ENCODE data around the gene BCL2. TPM values are rescaled to one million over a fixed set of nuclear protein-coding genes. Genes with fewer than 3 reads are reported as not detected.

Gene BCL2
- total RNA-seq, 1 experiment from 2014 or later: 2.5 TPM

GRCh38 chr18:63245600-63245999 lies 74.0 kb downstream of the BCL2 start:
- intact Hi-C loops (cut with micrococcal nuclease): no loop called here
- ATAC-seq (no peak), DNase-seq (ENCODE audit: low read depth, low spot score) (no peak)
- CTCF ChIA-PET: no interaction called here
- H3K4me1 ChIP-seq (ENCODE audit: control insufficient read depth in 1 of 2, insufficient read depth in 2 of 2, low read length in 2 of 2): no peaks in the 10 kb centered on the region
- H3K4me3 ChIP-seq (replicated peaks in 1 of 2; ENCODE audit: low read depth in 1 of 2, low read length in 2 of 2): no peak overlapping the region
- H3K27ac ChIP-seq (ENCODE audit: low read depth, low read length): no peak overlapping the region
- H3K9me2 ChIP-seq (ENCODE audit: insufficient read depth): no peaks in the 10 kb centered on the region
- RAD21 ChIA-PET (ENCODE audit: low non-redundant PET in 1 of 2, low total read pairs in 2 of 2, uncharacterized antibody in 2 of 2, unreplicated experiment in 2 of 2): no interaction called here
- no peaks in the 10 kb centered on the region for H3K79me2 ChIP-seq (ENCODE audit: insufficient read depth, low read length)
- no peak overlapping the region for H3K9ac ChIP-seq (ENCODE audit: low read length)
- H2AFZ ChIP-seq (ENCODE audit: low read depth, low read length, poor library complexity, severe bottlenecking): no peak overlapping the region
- no TSS peak for BruUV-seq (replicated peaks)
- no peak overlapping the region for H3K4me2 ChIP-seq (ENCODE audit: low read length)
- POLR2A ChIA-PET: no interaction called here
- no peaks in the 10 kb centered on the region for H3K36me3 ChIP-seq (ENCODE audit: control insufficient read depth in 1 of 2, insufficient read depth in 2 of 2, low read length in 2 of 2)
- H4K20me1 ChIP-seq (ENCODE audit: insufficient read depth): no peaks in the 10 kb centered on the region
- TF ChIP-seq RAD21 (IDR thresholded peaks at IDR 0.05; ENCODE audit: low read depth) (no peak), CBX3 (IDR thresholded peaks at IDR 0.05; ENCODE audit: low read depth) (no peak), TCF7L2 (IDR thresholded peaks at IDR 0.05; ENCODE audit: borderline replicate concordance, extremely low read depth, insufficient read depth, insufficient read length) (no peak)
- no peaks in the 10 kb centered on the region for H3K27me3 ChIP-seq (ENCODE audit: insufficient read depth, low read length)
- no peaks in the 10 kb centered on the region for H3K9me3 ChIP-seq (ENCODE audit: control insufficient read depth in 1 of 2, insufficient read depth in 1 of 2, low read depth in 1 of 2, low read length in 2 of 2)

- H3K27ac ChIP-seq (ENCODE audit: low read depth, low read length): no peak overlapping the region
- no peak overlapping the region for H3K4me3 ChIP-seq (replicated peaks in 1 of 2; ENCODE audit: low read depth in 1 of 2, low read length in 2 of 2)
- ChIA-PET RAD21 (ENCODE audit: low non-redundant PET in 1 of 2, low total read pairs in 2 of 2, uncharacterized antibody in 2 of 2, unreplicated experiment in 2 of 2) (no interaction called here), CTCF (no interaction called here), POLR2A (no interaction called here)
- H3K9me3 ChIP-seq (ENCODE audit: control insufficient read depth in 1 of 2, insufficient read depth in 1 of 2, low read depth in 1 of 2, low read length in 2 of 2): no peaks in the 10 kb centered on the region
- no peak overlapping the region for H3K9ac ChIP-seq (ENCODE audit: low read length)
- H4K20me1 ChIP-seq (ENCODE audit: insufficient read depth): no peaks in the 10 kb centered on the region
- no peaks in the 10 kb centered on the region for H3K4me1 ChIP-seq (ENCODE audit: control insufficient read depth in 1 of 2, insufficient read depth in 2 of 2, low read length in 2 of 2)
- BruUV-seq (replicated peaks): no TSS peak
- no peaks in the 10 kb centered on the region for H3K27me3 ChIP-seq (ENCODE audit: insufficient read depth, low read length)
- no peak overlapping the region for H3K4me2 ChIP-seq (ENCODE audit: low read length)
- TF ChIP-seq CTCF (IDR thresholded peaks at IDR 0.05 in 2 of 3, conservative IDR thresholded peaks at IDR 0.05 in 1 of 3; ENCODE audit: borderline replicate concordance in 1 of 3, insufficient read depth in 1 of 3, low read depth in 2 of 3, low read length in 2 of 3) (no peak), ELF1 (IDR thresholded peaks at IDR 0.05; ENCODE audit: borderline replicate concordance, low read depth) (no peak), EGR1 (IDR thresholded peaks at IDR 0.05; ENCODE audit: low read depth) (no peak)
- H3K79me2 ChIP-seq (ENCODE audit: insufficient read depth, low read length): no peaks in the 10 kb centered on the region
- H3K9me2 ChIP-seq (ENCODE audit: insufficient read depth): no peaks in the 10 kb centered on the region
- DNase-seq (ENCODE audit: low read depth, low spot score) (no peak), ATAC-seq (no peak)
- intact Hi-C loops (cut with micrococcal nuclease): no loop called here
- no peak overlapping the region for H2AFZ ChIP-seq (ENCODE audit: low read depth, low read length, poor library complexity, severe bottlenecking)
- no peaks in the 10 kb centered on the region for H3K36me3 ChIP-seq (ENCODE audit: control insufficient read depth in 1 of 2, insufficient read depth in 2 of 2, low read length in 2 of 2)
Measured at GRCh38 chr18:63244607-63245006, 75.0 kb downstream of the BCL2 start.
